ENCODE measurements around the gene GABRG3.
A peak's percentile ranks its signal among the peaks of the same experiment; 100 is the strongest.

The GABRG3 gene

GRCh38 chr15:26970712-26971210, at the start of gene GABRG3:
GABRG3 (plus strand) TSS chr15:26971181.
- peak; percentile 72 for DNase-seq (ENCODE audit: low read depth, low spot score)

- no peak for DNase-seq (ENCODE audit: low read depth, low spot score)
These were observed 49.5 kb upstream of the GABRG3 start for GRCh38 chr15:26921433-26921832.

- no peak for DNase-seq (ENCODE audit: low read depth, low spot score)
These were observed 44.9 kb upstream of the GABRG3 start for GRCh38 chr15:26926081-26926480.

- no peak for DNase-seq (ENCODE audit: low read depth, low spot score)
These were observed 42.9 kb upstream of the GABRG3 start for GRCh38 chr15:26928051-26928450.

- DNase-seq (ENCODE audit: low read depth, low spot score): no peak
These were observed 41.4 kb upstream of the GABRG3 start for GRCh38 chr15:26929588-26929987.

GRCh38 chr15:26934848-26935247, 36.1 kb upstream of the GABRG3 start:
- DNase-seq (ENCODE audit: low read depth, low spot score): no peak

GRCh38 chr15:26935322-26935721, 35.7 kb upstream of the GABRG3 start:
- DNase-seq (ENCODE audit: low read depth, low spot score): no peak

- DNase-seq (ENCODE audit: low read depth, low spot score): no peak
These were observed 34.5 kb upstream of the GABRG3 start for GRCh38 chr15:26936502-26936901.

- DNase-seq (ENCODE audit: low read depth, low spot score): no peak
These were observed 33.8 kb upstream of the GABRG3 start for GRCh38 chr15:26937134-26937533.

- DNase-seq (ENCODE audit: low read depth, low spot score): no peak
These were observed 31.6 kb upstream of the GABRG3 start for GRCh38 chr15:26939398-26939797.

GRCh38 chr15:26941489-26941888, 29.5 kb upstream of the GABRG3 start:
- no peak for DNase-seq (ENCODE audit: low read depth, low spot score)

- no peak for DNase-seq (ENCODE audit: low read depth, low spot score)
These were observed 27.1 kb upstream of the GABRG3 start for GRCh38 chr15:26943866-26944265.

- no peak for DNase-seq (ENCODE audit: low read depth, low spot score)
These were observed 25.9 kb upstream of the GABRG3 start for GRCh38 chr15:26945046-26945445.

GRCh38 chr15:26950001-26950400, 21.0 kb upstream of the GABRG3 start:
- DNase-seq (ENCODE audit: low read depth, low spot score): no peak

- DNase-seq (ENCODE audit: low read depth, low spot score): no peak
These were observed 16.6 kb upstream of the GABRG3 start for GRCh38 chr15:26954403-26954802.

GRCh38 chr15:26967719-26968269, 3.2 kb upstream of the GABRG3 start:
- DNase-seq (ENCODE audit: low read depth, low spot score): peak; percentile 81

- no peak for DNase-seq (ENCODE audit: low read depth, low spot score)
These were observed 2.2 kb upstream of the GABRG3 start for GRCh38 chr15:26968806-26969205.

GRCh38 chr15:26971271-26972018, 464 bp downstream of the GABRG3 start:
- DNase-seq (ENCODE audit: low read depth, low spot score): peak; percentile 60

GRCh38 chr15:26972636-26973035, 1.7 kb downstream of the GABRG3 start:
- peak; percentile 53 for DNase-seq (ENCODE audit: low read depth, low spot score)

- DNase-seq (ENCODE audit: low read depth, low spot score): peak; percentile 68
These were observed 3.3 kb downstream of the GABRG3 start for GRCh38 chr15:26974120-26974780.

- no peak for DNase-seq (ENCODE audit: low read depth, low spot score)
These were observed 10.5 kb downstream of the GABRG3 start for GRCh38 chr15:26981492-26981891.

GRCh38 chr15:26983822-26984221, 12.8 kb downstream of the GABRG3 start:
- no peak for DNase-seq (ENCODE audit: low read depth, low spot score)

GRCh38 chr15:26985050-26985449, 14.1 kb downstream of the GABRG3 start:
- DNase-seq (ENCODE audit: low read depth, low spot score): no peak
